Adipocyte (in vitro differentiated cells): ENCODE measurements around the gene ZNF446.

Experiments used
- DNase-seq: peaks from one replicate; pipeline ENCODE4 v3.0.0-alpha.2; 2015; ENCODE audit warnings: low read depth
- H3K27me3 ChIP-seq: replicated peaks from 2 replicates; pipeline ENCODE4 v1.7.0; 2013; ENCODE audit warnings: mild to moderate bottlenecking, low read length, moderate library complexity; ENCODE audit not compliant: control insufficient read depth, insufficient read depth
- H3K36me3 ChIP-seq: 2 replicates; pipeline ENCODE4 v1.7.0; 2013; ENCODE audit warnings: low read length, mild to moderate bottlenecking, moderate library complexity; ENCODE audit not compliant: control insufficient read depth, insufficient read depth, severe bottlenecking
- H3K4me1 ChIP-seq: 2 replicates; pipeline ENCODE4 v1.7.0; 2013; ENCODE audit warnings: mild to moderate bottlenecking, low read length, moderate library complexity; ENCODE audit not compliant: control insufficient read depth, insufficient read depth
- H3K4me3 ChIP-seq: 2 replicates; pipeline ENCODE4 v1.7.0; 2013; ENCODE audit warnings: mild to moderate bottlenecking, low read length, moderate library complexity
- H3K9ac ChIP-seq: 2 replicates; pipeline ENCODE4 v1.7.0; 2013; ENCODE audit warnings: mild to moderate bottlenecking, low read length, moderate library complexity
- H3K9me3 ChIP-seq: 2 replicates; pipeline ENCODE4 v1.7.0; 2013; ENCODE audit warnings: mild to moderate bottlenecking, low read length, moderate library complexity; ENCODE audit not compliant: control insufficient read depth

The ZNF446 gene

DNA sequence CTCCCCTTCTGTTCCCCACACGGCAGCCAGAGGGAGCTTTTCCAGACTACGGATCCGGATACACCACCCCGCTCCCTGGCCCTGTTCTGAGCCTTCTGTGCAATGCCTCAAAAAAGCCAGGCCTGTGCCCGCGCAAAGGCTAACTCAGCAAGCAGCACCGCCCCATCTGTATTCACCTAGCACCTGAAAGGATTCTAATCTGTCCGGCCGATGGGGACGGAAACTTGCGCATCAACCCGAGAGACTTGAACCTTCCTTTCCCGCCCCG is 42.9 kb downstream of the ZNF446 start:
- Histone ChIP-seq H3K4me3 (peak overlapping the region; percentile 91), H3K9me3 (no peaks in the 10 kb centered on the region), H3K4me1 (peaks cover 35% of the 10 kb centered on the region), H3K27me3 (no peaks in the 10 kb centered on the region), H3K9ac (peak overlapping the region; percentile 99), H3K36me3 (peaks cover 9% of the 10 kb centered on the region)
- DNase-seq: peak; percentile 92

GRCh38 chr19:58519355-58520256 is 43.5 kb downstream of the ZNF446 start, which contains the start of gene ZBTB45:
Gene ZBTB45 (minus strand): TSS chr19:58519810. CDS start chr19:58517673, 2,137 bp downstream.
- H3K27me3 ChIP-seq: no peaks in the 10 kb centered on the region
- H3K9ac ChIP-seq: peak within 1 kb of the TSS; percentile 99
- H3K4me3 ChIP-seq: peak within 1 kb of the TSS; percentile 91

DNA sequence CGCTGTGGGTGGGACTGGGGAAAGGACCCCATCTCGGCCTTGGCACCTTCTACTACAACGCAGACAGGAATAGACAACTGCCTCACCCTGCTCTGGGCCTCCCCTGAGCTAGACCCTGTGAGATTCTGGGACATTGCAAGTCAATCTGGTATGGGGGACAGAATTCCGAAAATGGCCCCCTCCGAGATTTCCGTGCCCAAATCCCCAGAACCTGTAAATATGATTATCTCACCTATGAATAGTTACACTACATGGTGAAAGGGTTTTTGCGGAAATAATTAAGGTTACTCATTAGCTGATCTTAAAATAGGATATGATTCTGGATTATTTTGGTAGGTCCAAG is 44.1 kb downstream of the ZNF446 start:
- H3K9me3 ChIP-seq: no peaks in the 10 kb centered on the region
- H3K4me3 ChIP-seq: peak overlapping the region; percentile 91
- no peaks in the 10 kb centered on the region for H3K27me3 ChIP-seq
- DNase-seq: no peak
- H3K4me1 ChIP-seq: peaks cover 28% of the 10 kb centered on the region
- peaks cover 9% of the 10 kb centered on the region for H3K36me3 ChIP-seq
- H3K9ac ChIP-seq: peak overlapping the region; percentile 99

More at GRCh38 chr19:58519355-58520256, 43.5 kb downstream of the ZNF446 start, which contains the start of gene ZBTB45:
- H3K36me3 ChIP-seq: peaks cover 9% of the 10 kb centered on the region
- DNase-seq: peak; percentile 96
- no peaks in the 10 kb centered on the region for H3K9me3 ChIP-seq
- H3K4me1 ChIP-seq: peaks cover 32% of the 10 kb centered on the region

DNA sequence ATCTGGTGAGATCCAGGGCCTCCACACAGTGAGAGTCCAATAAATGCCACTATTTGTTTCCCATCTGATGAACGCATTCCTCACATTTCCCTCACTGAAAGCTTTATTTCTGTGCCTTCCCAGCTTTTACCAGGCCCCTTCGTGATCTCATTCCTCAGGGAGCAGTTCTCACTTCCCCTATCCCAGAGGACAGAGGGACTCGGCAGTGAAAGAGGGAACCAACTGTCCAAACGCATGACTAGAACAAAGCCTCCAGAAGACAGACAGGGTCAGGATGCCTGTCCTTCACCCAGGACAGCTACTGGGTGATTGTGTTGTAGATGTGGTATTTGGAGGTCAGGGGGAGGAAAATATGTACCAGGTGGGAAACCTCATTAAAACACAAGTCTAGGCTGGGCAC is 45.5 kb downstream of the ZNF446 start:
- Histone ChIP-seq H3K9ac (peak overlapping the region; percentile 34), H3K36me3 (peaks cover 7% of the 10 kb centered on the region), H3K27me3 (no peaks in the 10 kb centered on the region), H3K4me3 (no peak overlapping the region), H3K9me3 (no peaks in the 10 kb centered on the region), H3K4me1 (peaks cover 18% of the 10 kb centered on the region)
- DNase-seq: no peak

GRCh38 chr19:58522709-58523108 is 46.6 kb downstream of the ZNF446 start:
- no peak overlapping the region for H3K4me3 ChIP-seq
- H3K27me3 ChIP-seq: no peaks in the 10 kb centered on the region
- no peak overlapping the region for H3K9ac ChIP-seq
- DNase-seq: no peak
- no peaks in the 10 kb centered on the region for H3K36me3 ChIP-seq
- no peaks in the 10 kb centered on the region for H3K9me3 ChIP-seq
- H3K4me1 ChIP-seq: peaks cover 18% of the 10 kb centered on the region

DNA sequence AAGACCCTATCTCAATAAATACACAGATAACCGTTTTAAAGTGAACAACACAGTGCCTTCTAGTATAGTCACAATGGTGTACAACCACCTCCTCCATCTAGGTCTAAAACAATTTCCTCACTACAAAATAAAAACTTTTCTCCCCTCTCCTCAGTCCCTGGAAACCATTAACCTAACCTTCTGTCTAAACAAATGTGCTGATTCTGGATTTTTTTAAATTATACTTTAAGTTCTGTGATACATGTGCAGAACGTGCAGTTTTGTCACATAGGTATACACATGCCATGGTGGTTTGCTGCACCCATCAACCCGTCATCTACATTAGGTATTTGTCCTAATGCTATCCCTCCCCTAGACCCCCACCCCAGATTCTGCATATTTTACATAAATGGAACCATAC is 53.3 kb downstream of the ZNF446 start:
- no peaks in the 10 kb centered on the region for H3K9me3 ChIP-seq
- no peaks in the 10 kb centered on the region for H3K4me1 ChIP-seq
- H3K27me3 ChIP-seq: peaks cover 31% of the 10 kb centered on the region
- H3K36me3 ChIP-seq: no peaks in the 10 kb centered on the region
- no peak overlapping the region for H3K9ac ChIP-seq
- no peak overlapping the region for H3K4me3 ChIP-seq
- DNase-seq: no peak
